ENCODE measurements around the gene VIP.

The VIP gene

GRCh38 chr6:152776833-152777232 is 26.2 kb downstream of the VIP start:
- no peak for DNase-seq (ENCODE audit: low read depth in 2 of 2)

GRCh38 chr6:152783217-152783878 is 32.8 kb downstream of the VIP start:
- DNase-seq (ENCODE audit: low read depth in 2 of 2), result no peak

- DNase-seq (ENCODE audit: low read depth in 2 of 2), result no peak
Observed at GRCh38 chr6:152794696-152795095, 44.1 kb downstream of the VIP start.

GRCh38 chr6:152804150-152804549 is 53.6 kb downstream of the VIP start:
- no peak for DNase-seq (ENCODE audit: low read depth in 2 of 2)
